Measurements from ENCODE around the gene SLC39A11.

DNA sequence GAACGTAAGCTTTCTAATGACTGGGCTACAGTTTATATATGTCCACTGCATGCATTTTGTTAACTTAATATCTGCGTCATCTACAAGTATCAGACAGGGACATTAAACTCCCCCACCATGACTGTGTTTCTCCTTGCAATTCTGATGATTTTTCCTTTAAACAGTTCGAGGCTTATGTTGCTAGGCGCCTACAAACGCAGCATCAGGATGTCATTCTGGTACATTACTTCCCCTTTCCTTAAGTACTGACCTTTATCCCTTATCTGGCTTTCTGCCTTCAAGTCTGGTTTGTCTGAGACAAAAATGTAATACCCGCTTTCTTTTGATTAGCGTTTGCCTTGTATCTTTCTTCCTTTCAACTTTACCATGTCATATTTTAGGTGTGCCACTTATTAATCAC lies 362.4 kb downstream of the SLC39A11 start:
- no peak for TF ChIP-seq TAF1 (IDR thresholded peaks at IDR 0.05; ENCODE audit: low read depth)
- no peak for TF ChIP-seq EGR1 (IDR thresholded peaks at IDR 0.05)
- no peak for TF ChIP-seq CREB1 (IDR thresholded peaks at IDR 0.05; ENCODE audit: low read depth)
- TF ChIP-seq USF1 (IDR thresholded peaks at IDR 0.05) = no peak
- TF ChIP-seq FOXM1 (IDR thresholded peaks at IDR 0.05; ENCODE audit: borderline replicate concordance, low read depth) = no peak
- no peak for TF ChIP-seq EP300 (IDR thresholded peaks at IDR 0.05; ENCODE audit: borderline replicate concordance)
- no peak for TF ChIP-seq CEBPB (IDR thresholded peaks at IDR 0.05)
